Pons (tissue), 1 donor: ENCODE measurements around the gene HELZ.

Source experiments
- DNase-seq: peaks from one replicate; pipeline ENCODE4 v3.0.0-alpha.2; 2016; ENCODE audit warnings: low spot score

The HELZ gene

DNA sequence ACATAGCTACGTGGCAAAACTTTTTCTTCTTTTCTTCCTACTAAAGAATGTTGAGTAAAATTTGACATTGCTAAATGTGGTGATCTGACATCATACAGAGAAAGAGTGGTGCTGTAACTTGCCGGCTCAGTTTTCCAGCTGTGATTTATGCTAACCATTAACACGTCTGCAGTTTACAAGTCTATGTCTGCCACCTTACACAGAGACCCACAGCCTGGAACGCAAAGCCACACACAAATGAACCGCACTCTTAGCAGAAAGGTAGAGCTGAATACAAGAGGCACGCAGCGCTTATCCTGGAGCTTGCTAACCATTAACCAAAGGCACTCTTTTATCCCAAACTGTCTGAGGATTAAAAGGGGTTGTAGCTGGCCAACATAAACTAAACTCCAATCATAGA, 168.7 kb downstream of the HELZ start:
- no peak for DNase-seq

DNA sequence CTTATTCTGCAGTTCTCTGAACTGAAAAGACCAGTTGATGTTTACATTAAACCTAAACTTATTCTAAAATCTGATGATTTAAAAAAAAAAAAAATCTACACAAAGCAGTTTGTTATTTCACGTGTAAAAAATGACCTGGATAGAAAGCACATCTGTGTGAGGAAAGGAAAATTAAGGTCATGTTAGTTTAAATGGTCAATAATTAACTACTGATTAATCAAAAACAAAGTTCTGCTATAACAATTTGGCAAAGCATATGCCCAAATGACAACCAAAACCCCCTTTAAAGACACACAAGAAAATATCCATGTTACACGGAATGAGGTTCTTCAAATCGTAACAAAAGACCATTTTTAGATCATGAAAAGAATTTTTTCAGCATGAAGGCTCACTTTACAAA, 170.2 kb downstream of the HELZ start:
- no peak for DNase-seq

DNA sequence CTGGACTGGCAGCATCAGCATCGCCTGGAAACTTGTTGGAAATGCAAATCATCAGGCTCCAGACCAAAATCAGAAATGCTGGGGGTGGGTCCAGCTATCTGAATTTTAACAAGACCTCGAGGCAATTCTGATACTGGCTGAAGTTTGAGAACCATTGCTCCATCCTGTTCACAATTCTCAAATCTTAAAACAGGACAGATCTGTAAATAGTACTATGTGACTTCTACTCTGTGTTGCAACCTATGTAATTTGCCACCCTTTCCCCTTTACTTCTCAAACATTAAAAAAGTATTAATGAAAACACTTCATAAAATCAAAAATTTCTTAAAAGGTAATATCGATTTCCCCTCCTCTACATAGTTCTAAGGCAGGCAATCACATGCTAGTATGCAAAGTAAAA, 172.1 kb downstream of the HELZ start:
- DNase-seq, result no peak

DNA sequence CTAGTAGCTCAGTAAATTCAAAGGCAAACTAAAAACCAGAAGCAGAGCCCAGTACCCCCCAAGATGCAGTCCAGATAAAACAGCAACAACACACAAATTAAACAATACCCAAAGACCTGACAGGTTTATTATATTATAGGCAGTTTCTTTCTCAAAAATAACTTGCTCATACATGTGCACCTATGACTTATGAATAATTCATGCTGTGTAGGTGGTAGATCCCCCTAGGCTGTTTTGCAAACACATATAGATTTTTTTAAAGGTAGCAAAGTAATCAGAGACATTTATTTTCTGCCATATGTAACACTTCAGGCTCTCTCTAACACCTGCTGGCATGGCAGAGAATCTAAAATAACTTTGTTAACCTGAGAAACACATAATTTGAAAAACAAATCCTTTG, 173.4 kb downstream of the HELZ start:
- DNase-seq, result no peak

DNA sequence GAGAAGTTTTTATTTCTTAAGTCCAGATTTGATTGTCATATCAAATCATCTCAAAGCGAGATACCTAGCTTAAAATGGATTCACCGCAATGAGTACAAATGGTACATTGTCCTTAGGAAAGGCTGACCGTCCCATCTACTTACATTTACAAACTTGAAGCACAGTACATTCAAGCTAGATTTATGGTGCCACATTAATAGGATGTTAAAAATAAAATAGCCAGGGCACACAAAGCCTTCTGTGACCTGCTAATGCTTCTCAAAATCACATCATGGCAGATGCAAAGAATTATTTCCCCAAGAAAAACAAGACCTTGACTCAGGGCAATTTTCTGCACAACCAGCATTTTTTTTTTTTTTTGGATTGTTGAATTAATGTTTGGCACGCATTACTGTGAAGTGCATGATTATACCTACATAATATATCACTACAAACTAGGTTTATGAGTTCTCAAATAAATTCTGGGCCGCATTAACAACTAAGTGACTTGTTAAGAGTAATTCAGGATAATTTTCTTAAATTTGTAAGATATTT, 175.3 kb downstream of the HELZ start:
- no peak for DNase-seq

DNA sequence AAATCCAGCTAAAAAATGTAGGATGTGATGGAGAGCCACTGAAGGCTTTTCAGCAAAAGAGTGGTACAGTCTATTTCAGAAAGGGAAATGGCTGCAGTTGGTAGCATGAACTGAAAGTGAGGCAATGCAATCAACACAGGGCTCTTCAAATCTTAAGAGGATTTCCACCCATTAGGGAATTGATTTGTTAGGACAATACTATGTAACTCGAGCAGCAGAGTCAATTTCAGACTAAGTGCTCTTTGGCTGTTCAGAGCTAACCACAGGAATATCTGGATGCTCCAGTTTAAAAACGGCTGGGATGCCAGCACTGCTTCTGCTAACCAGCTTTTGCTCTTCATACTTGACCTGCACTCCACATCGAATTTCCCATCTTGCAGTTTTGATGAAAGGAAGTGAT, 176.0 kb downstream of the HELZ start:
- no peak for DNase-seq

DNA sequence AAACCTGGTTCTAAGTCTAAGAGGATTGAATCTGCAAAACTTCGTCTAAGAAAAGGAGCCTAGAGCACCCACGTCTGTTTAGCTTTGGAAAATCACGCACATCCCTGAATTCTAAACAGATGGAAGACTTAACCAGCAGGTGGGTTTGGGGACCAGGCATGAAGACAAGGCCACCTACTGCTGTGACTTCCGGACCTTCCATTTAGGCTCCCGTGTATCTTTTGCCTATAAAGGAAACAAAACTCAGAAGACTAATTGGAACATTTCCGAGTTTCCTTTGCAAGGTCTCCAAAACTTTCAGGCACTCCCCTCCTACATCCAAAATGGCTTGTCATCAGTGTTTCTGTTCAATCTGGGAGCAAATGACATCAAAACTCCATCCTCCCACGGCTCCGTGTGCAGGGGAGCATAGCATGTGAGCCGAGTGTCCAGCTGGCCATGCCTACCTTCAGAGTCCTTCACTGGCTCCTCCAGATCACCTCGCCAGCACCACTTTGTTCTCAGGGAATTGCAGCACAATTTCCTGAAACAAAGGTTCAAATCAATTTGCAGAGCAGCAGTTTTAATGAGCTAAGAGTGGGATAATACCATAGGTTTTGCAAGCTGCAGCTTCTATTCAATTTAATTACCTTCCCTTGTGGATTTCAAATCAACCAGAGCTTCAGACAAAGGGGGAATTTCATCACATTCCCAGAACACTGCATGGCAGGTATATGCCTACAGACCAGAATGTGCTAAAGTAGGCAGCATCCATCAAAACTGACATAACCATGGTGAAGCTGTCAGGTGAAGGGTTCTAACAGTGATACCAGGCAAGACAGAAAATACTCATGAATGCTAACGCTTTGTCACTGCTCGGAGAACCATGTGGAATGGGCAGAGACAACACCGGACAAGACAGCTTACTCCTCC, 177.2 kb downstream of the HELZ start:
- no peak for DNase-seq

DNA sequence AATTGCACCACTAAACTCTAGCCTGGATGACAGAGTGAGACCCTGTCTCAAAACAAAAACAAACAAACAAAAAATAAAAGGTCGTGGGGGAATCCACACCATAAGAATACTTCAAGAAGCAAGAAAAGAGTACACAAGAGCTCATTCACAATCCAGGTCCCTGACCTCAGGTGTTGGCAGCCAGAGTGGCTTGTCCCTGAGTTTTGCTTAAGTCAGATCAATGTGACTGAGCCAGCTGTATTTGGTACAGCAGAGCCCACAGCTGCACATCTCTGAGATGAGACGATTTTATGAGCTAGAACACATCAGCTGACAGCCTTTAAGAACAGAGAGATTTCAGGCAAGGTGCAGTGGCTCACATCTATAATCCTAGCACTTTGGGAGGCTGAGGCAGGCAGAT, 178.3 kb downstream of the HELZ start:
- no peak for DNase-seq

DNA sequence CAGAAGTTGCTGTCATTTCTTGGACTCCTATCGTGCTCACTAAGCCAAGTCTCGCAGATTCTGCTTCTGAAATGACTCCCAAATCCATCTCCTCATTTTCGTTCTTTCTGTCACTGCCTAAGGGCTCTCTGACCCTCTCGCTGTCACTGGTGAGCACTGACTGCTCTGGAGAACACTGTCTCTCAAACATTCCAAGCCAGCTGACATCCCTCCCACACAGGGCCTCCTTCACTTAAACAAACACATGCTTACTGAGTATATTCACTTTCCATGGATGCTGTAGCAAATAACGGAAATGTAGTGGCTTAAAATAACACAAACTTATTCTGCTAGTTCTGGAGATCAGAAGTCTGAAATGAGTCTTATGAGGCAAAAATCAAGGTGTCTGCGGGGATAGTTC, 181.9 kb downstream of the HELZ start:
- no peak for DNase-seq

DNA sequence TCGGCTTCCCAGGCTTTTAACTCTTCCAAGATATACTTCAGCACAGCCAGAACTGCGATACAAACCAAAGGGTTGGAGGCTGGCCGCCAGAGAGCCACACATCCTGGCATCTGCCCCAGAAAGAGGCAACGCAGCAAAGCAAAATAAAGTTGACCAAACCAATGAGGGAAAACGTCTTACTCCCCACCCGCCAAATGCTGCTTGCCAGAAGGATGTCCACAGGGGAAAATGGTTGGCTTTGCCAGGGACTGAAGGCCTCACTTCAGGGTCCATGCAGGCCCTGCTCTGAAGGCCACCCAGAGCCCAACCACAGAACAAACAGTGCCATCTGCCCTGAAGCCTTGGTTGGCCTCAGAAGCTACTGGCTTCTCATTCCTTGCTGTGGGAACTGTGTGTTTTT, 185.6 kb downstream of the HELZ start:
- DNase-seq, result peak; percentile 4

DNA sequence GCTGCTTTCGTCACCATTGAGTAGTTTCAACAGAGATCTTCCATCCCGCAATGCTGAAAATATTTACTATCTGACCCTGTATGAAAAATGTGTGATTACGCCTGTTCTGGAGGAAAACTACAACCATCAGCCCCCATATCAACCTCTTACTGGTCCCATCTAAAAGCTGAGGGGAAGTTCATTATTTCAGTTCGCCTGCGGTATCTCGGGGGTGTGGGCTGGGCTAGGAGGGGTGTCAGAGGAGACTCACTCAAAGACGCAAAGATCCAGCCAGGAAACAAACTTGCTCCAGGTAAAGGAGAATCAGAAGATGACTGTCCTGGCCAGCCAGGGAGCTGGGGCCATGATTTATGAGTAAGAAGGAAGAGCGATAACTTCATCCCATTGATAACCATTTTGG, 187.0 kb downstream of the HELZ start:
- no peak for DNase-seq

DNA sequence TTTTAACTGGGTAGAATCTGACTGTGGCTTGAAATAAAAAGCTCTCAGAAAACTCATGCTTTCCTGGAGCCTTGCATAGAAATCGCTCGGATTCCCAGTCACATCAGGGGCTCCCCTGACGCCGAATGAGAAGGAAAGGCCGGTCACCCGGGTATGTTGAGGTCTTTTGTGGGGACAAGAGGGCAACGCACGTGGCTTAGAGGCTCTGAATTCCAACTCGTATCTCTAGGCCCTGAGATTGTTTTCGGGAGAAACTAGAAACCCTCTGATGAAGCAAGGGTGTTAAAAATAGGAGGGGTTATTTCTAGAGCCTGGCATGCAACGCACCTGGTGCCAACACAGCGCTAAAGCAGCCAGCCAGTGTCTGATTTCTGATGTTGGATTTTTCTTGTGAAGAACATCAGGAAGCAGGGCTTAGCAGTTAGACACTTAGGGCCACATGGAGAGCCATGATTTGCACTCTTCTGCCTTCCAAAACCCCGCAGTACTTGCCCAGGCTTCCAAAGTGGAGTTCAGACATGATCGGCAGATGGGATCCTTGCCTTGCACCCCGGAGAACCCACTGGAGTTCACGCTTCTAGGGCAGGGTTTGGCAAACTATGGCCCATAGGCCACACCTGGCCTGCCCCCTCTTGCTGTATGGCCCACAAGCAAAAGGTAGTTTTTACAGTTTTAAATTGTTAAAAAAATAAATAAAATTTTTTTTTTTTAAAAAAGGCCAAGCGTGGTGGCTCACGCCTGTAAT, 188.1 kb downstream of the HELZ start:
- DNase-seq, result no peak

DNA sequence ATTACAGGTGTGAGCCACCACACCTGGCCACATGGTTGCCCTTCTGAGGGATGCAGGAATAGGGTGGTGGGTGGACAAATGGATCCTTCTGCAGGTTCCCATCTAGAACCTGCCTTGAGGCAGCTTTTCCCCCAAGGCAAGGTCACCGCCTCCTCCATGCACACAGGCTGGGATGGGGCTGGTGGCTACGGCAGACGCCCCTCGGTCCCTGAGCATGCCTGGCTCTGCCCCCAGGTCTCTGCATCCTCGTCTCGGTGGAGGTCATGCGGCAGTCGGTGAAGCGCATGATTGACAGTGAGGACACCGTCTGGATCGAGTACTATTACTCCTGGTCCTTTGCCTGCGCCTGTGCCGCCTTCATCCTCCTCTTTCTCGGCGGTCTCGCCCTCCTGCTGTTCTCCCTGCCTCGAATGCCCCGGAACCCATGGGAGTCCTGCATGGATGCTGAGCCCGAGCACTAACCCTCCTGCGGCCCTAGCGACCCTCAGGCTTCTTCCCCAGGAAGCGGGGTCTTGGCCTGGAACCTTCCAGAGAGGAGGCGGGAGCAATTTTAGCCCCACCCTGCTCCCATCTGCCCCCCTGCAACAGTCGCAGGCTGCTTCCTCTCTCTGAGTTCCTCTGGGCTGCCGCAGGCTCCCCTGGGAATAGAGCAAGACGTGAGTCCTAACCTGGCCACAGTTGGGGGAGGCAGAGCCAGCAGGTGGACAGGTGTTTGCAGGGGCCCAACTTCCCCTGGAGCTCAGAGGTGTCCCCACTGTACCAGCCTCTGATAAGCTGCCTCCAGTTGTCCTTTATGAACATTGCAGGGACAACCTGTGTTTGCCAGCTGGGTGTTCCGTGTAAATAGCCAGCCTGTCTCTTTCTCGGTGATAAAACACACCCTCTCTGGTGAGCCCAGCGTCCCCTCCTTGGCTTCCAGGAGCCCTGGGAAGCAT, 188.9 kb downstream of the HELZ start:
- no peak for DNase-seq

DNA sequence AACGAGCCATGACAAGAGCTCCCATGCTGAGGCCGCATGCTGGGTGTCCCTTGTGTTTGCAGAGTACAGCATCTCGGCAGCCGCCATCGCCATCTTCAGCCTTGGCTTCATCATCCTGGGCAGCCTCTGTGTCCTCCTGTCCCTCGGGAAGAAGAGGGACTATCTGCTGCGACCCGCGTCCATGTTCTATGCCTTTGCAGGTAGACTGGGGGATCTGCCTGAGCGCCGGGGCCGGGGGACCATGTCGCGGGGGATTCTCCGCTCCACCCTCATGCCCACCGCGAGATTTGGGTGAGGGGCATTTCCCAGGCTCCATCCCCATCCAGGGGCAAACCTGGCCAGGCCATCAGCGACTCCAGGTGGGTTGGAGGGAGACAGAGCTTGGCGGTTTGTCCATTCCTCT, 190.0 kb downstream of the HELZ start:
- DNase-seq, result no peak

DNA sequence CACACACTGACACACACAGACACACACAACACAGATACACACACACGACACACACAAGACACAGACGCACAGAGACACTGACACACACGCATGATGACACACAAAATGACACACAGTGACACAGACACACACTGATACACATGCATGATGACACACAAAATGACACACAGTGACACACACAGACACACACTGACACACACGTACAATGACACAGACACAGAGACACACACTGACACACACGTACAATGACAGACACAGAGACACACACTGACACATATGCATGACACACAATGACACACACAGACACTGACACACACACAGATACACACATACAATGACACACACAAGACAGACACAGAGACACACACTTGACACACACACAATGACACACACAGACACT, 190.4 kb downstream of the HELZ start:
- DNase-seq, result no peak

DNA sequence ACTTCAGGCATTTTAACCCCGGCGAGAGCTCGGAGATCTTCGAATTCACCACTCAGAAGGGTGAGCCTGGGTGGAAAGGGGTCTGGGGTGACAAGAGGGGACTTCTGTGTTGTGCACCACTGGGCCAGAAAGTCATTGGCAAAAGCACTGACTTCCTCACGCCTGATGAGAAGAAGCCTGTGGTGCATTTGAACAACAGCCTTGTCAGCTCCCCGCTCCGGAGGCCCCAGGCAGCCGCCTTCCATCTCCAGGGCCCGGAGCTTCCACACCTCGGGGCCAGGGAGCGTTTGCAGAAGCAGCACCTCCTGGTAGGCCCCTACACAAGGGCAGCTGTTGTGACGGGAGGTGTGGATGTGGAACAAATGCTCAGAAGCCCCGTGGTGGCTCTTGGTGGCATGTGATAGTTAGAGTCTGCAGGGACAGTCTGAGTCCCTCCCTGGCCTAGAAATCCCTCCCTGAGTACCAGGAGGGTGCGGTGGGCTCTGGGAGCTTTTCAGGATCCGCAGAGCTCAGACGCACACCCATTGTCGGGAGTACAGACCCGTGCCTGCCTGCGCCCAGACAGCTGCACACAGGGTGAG, 190.9 kb downstream of the HELZ start:
- DNase-seq, result no peak

DNA sequence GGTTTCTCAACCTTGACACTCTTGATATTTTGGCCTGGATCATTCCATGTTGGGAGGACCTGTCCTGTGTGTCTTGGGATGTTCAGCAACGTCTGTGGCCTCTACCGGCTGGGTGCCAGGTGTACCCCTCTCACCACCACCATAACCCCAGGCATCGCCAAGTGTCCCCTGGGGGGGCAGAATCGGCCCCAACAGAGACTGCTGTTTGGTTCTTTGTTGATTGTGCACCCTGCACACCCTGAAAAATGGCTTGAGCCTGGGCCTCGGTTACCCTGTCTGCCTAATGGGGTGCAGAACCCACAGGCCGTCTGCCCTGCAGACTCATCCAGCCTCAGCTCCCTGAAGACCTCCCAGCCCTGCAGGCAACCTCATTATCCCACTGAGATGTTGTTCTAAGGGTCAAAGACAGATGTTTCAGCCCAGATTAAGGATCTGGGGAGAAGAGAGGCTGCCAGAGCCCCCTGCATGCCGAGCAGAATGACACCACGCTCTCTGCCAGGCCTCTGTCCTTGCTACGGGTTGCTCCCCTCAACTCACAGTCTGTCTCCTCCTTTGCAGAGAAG, 191.5 kb downstream of the HELZ start:
- DNase-seq, result no peak

DNA sequence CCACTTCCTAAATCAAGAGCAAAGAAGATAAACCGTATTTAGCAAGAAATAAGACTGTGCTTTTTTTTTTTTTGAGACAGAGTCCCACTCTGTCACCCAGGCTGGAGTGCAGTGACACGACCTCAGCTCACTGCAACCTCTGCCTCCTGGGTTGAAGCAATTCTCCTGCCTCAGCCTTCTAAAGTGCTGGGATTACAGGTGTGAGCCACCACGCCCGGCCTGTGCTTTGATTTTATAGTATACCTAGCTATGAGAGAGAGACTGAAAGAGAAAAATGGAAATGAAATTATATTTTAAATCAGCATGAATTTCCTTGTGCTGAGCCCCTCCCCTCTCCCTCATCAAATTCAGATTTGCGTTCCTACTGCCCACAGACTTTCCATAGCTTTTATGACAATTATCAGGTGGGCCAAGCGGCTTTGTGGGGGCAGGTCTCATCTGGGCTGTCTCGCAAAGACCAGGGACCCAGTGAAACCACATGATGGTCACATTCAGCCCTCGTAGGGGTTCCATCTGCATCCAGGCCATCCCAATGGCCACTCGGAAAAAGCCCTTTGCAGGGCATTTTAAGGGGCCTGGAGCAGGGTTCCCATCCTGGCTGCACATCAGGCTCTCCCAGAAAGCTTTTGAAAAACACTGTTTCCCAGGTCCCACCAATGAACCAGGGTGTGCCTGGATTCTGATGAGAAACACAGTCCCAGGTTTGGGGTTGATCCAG, 192.1 kb downstream of the HELZ start:
- no peak for DNase-seq

DNA sequence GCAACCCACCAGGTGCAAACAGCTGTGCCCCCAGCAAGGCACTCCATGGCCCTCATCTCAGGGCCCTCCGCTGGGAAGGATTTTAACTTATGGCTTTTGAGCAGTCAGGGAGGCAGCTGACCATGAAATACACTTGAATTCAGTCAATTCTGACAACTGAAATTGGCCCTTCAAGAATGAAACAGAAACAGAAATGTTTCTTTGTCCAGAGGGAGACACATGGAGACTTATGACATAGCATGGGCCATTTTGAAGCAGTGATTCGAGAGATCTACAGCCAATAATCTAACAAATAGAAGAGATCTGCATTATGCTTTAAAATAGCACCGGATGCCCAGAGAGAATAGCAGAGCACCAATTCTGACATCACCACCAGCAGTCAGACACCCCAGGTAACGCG, 193.2 kb downstream of the HELZ start:
- DNase-seq, result no peak

DNA sequence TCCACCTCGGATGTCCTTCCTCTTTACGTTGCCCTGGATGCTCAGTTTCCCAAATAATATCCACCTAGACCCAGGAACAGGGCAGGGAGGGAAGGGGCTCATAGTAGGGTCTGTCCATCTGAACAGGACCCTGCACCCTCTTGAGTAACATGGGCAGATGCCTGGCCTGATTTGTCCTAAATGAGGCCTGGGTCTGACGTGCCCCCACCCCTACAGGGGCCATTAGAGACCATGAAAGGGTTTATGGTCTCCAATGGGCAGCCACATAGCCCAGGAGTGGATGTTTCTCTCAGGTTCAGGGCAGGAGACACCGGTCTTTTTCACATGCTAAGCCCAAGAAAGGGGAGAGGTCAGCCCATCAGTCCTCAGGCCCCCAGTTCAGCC, 193.8 kb downstream of the HELZ start:
- DNase-seq, result no peak
